IPS DF 4.7 (cell line): ENCODE measurements around the gene CDK5RAP1.

Experiments used
- DNase-seq: peaks from one replicate; pipeline ENCODE4 v3.0.0-alpha.2; 2013; ENCODE audit warnings: low spot score; ENCODE audit errors: extremely low read depth

Gene CDK5RAP1

GRCh38 chr20:33337119-33337518 is 64.2 kb downstream of the CDK5RAP1 start:
- DNase-seq: no peak

GRCh38 chr20:33336375-33336774 is 64.9 kb downstream of the CDK5RAP1 start:
- no peak for DNase-seq

- no peak for DNase-seq
These were observed 67.2 kb downstream of the CDK5RAP1 start for GRCh38 chr20:33334111-33334510.

- no peak for DNase-seq
These were observed 67.7 kb downstream of the CDK5RAP1 start for GRCh38 chr20:33333616-33334015.

- DNase-seq: no peak
These were observed 68.3 kb downstream of the CDK5RAP1 start for GRCh38 chr20:33332905-33333456.

GRCh38 chr20:33328157-33329137 is 72.9 kb downstream of the CDK5RAP1 start:
- no peak for DNase-seq

- no peak for DNase-seq
These were observed 76.0 kb downstream of the CDK5RAP1 start for GRCh38 chr20:33325350-33325749.

GRCh38 chr20:33323236-33323635 is 78.1 kb downstream of the CDK5RAP1 start:
- DNase-seq: no peak

GRCh38 chr20:33322456-33322855 is 78.9 kb downstream of the CDK5RAP1 start:
- DNase-seq: no peak

GRCh38 chr20:33320006-33320405 is 81.3 kb downstream of the CDK5RAP1 start:
- DNase-seq: no peak

GRCh38 chr20:33318096-33318429 is 83.3 kb downstream of the CDK5RAP1 start:
- no peak for DNase-seq

GRCh38 chr20:33317424-33318095 is 83.8 kb downstream of the CDK5RAP1 start:
- DNase-seq: no peak

GRCh38 chr20:33316958-33317357 is 84.4 kb downstream of the CDK5RAP1 start:
- DNase-seq: no peak

- DNase-seq: no peak
These were observed 85.0 kb downstream of the CDK5RAP1 start for GRCh38 chr20:33316343-33316742.

GRCh38 chr20:33313686-33314314 is 87.5 kb downstream of the CDK5RAP1 start:
- no peak for DNase-seq

- DNase-seq: no peak
These were observed 88.7 kb downstream of the CDK5RAP1 start for GRCh38 chr20:33312583-33312982.

- no peak for DNase-seq
These were observed 89.3 kb downstream of the CDK5RAP1 start for GRCh38 chr20:33311996-33312395.

- DNase-seq: no peak
These were observed 90.3 kb downstream of the CDK5RAP1 start for GRCh38 chr20:33311011-33311410.

- DNase-seq: no peak
These were observed 90.9 kb downstream of the CDK5RAP1 start for GRCh38 chr20:33310327-33310899.

GRCh38 chr20:33309631-33310030 is 91.7 kb downstream of the CDK5RAP1 start:
- DNase-seq: no peak
